Measurements from ENCODE around the gene UNC5C.
"Not testable (repeated sequence)": the region's sequence is repeated elsewhere in the genome, so short reads cannot be mapped to it uniquely, and the experiment has no call there.

Gene UNC5C

GRCh38 chr4:95159384-95159783 lies 389.4 kb downstream of the UNC5C start:
- DNase-seq = no peak

DNA sequence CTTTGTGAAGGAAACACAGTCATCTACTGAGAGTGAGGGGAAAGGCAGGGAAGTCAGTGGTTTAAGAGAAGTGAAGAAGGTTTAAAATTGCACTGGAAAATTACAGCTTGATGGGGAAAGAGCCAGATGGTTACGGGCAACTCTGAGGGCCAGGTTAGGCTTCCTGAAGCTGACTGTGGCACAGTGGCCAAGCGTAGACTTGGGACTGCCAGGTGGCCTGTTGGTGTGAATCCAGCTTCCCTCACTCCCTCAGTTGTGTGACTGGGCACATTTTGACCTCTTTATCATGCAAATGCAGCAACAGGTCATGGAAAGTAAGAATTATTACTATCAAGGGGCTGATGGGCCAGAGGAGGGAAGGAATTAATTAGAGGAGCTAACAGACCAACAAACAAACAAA lies 390.1 kb downstream of the UNC5C start:
- no peak for DNase-seq

GRCh38 chr4:95158045-95158444 lies 390.7 kb downstream of the UNC5C start:
- DNase-seq = no peak

DNA sequence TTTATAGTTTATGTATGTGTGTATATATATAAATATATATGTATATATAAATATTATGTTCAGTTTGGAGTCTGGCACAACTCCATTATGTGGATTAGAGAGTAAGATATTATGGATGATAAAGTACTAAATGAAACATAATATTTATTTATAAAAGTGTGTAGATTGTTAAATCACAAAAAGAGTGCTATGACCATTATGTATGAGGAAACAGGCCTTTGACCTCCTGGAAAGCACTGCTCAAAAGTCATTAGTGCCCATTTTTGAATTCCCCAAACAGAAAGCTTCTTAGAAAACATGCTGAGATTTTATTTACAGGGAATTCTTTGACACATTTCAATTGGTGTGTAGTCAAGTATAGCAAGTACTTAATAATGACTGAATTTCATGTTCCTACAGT lies 391.2 kb downstream of the UNC5C start:
- no peak for DNase-seq

GRCh38 chr4:95156452-95156765 lies 392.4 kb downstream of the UNC5C start:
- no peak for DNase-seq

- DNase-seq = no peak
Observed at GRCh38 chr4:95155759-95156451, 392.9 kb downstream of the UNC5C start.

DNA sequence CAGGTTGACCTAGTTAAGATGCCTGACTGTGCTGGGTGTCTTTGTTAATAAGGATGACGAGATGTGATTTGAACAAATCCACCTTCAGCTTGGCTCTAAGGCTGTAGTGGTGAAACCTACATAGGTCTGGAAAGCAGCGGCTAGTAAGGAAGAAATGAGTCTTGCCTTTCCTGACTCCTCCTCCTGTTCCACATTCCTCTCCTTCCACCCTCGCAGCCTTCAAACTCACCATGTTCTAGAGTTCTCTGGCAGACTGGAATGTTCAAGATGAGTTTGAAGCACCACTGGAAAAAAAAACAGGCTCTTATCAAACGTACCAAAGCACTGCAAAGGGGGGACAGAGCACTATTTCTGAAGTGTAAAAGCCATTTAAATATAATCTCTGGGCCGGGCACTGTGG lies 395.6 kb downstream of the UNC5C start:
- no peak for DNase-seq

DNA sequence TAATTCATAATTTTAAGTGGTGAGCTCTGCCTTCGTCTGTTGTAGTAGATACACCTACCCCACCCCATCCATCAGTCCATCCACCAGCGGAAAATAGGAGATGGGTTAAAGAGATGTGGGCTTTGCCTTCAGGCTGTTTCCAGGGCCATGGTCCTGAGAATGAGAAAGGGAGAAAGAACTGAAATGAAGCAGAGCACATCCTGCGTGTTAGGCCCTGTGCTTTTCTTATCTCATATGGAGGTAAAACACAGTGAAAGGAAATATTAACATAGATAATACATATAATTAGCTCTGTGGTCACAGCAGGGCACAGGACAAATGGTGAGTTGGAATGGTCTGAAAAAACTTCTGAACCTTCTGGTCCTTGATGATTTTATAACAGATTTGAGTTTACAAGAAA lies 397.5 kb downstream of the UNC5C start:
- DNase-seq = no peak

DNA sequence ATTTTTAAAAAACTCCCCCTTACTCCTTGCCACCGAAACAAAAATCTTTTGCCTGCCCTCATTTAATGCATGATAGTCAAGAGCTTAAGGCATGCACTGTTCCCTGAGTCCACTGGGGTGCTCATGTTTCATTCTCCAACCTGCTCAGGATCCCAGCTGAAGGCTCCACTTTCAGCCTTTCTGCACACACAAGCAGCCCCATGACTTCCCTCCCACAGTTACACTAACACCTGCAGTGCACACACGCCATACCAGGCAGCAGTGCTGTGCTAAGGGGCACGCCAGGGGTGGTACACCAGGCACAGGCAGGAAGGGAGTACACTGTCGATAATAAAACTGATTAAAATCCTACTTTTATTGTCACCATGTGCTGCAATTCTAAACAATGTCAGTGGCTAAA lies 405.8 kb downstream of the UNC5C start:
- no peak for DNase-seq

DNA sequence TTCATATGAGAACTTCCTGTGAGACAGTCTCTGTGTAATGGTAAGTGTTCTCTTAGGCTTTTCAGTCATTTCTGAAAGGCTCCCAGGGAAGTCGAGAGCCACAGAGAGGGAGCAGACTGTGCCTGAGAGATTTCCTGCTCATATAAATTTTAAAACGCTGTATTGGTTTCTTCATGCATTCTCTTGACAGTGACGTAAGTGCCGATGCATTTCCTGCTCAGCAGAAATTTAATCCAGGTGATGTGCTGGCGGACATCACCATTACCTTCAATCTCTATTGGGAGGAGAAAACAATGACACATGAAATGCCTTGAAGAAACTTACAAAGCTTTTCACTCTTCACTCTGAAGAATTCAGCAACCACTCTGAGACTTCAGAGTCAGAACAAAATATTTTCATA lies 407.4 kb downstream of the UNC5C start:
- DNase-seq = no peak

GRCh38 chr4:95139424-95139823 lies 409.3 kb downstream of the UNC5C start:
- not testable (repeated sequence) for DNase-seq

DNA sequence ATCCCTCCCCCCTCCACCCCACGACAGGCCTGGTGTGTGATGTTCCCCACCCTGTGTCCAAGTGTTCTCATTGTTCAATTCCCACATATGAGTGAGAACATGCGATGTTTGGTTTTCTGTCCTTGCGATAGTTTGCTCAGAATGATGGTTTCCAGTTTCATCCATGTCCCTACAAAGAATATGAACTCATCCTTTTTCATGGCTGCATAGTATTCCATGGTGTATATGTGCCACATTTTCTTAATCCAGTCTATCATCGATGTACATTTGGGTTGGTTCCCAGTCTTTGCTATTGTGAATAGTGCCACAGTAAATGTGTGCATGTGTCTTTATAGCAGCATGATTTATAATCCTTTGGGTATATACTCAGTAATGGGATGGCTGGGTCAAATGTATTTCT lies 414.8 kb downstream of the UNC5C start:
- DNase-seq = not testable (repeated sequence)

- DNase-seq = no peak
Observed at GRCh38 chr4:95129821-95130311, 418.9 kb downstream of the UNC5C start.

- DNase-seq = no peak
Observed at GRCh38 chr4:95129031-95129430, 419.7 kb downstream of the UNC5C start.

GRCh38 chr4:95124906-95125504 lies 423.8 kb downstream of the UNC5C start:
- no peak for DNase-seq

DNA sequence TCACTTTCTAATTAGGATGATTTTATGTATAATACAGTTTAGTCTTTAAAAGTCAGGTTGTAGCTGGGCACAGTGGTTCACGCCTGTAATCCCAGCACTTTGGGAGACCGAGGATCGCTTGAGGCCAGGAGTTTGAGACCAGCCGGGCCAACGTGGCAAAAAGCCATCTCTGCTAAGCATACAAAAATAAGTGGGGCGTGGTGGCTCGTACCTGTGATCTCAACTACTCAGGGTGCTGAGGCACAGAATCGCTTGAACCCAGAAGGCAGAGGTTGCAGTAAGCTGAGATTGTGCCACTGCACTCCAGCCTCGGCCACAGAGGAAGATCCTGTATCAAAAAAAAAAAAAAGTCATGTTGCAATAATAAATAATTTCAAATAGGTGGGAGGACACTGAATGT lies 426.8 kb downstream of the UNC5C start:
- no peak for DNase-seq

GRCh38 chr4:95120456-95120855 lies 428.3 kb downstream of the UNC5C start:
- no peak for DNase-seq

DNA sequence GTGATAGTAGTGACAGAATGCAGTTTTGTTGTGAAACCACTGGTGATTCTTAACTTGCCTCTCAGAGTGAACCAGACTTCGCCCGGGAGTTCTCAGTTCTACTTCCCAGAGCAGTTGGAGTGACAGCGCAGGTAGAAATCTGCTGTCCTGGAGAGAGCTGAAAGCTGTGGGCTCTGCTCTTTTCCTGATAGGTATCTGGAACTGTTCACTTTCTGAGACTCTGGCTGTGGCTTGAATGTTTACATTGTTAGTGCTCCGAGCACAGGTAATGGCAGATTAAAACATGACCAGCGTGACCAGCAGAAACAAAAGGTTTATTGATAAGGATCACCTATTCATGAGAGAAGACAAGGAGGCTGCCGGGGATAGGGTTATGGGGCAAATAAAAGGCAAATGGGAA lies 430.3 kb downstream of the UNC5C start:
- no peak for DNase-seq

- DNase-seq = no peak
Observed at GRCh38 chr4:95114521-95114920, 434.3 kb downstream of the UNC5C start.

All from GF-D8 (cell line).